Measurements from ENCODE around the gene ALG12.

ALG12 gene

DNA sequence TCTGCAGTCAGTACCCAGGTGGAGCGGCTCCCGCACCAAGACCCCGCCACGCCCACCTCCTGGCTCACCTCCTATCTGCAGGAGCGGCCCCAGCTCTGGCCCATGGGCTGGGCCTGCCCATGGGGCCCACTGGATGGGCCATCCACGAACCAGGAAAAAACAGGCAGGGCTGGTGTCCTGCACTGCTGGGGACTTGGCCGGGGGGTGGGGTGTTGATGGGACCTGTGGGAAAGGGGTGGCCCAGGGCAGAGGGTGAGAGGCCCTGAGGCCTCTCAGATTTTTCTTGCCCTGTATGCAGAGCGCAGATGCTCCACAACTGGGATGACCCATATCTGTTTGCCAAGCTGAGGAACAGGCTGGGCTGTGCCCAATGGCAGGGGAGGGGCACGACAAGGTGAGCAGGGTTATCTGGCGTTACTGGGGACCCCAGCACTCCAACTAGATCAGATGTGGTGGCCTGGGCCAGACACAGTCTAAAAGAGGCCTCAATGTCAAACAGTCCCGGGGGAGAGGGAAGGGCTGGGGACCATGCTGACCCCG, 39.7 kb upstream of the ALG12 start:
- DNase-seq = no peak

DNA sequence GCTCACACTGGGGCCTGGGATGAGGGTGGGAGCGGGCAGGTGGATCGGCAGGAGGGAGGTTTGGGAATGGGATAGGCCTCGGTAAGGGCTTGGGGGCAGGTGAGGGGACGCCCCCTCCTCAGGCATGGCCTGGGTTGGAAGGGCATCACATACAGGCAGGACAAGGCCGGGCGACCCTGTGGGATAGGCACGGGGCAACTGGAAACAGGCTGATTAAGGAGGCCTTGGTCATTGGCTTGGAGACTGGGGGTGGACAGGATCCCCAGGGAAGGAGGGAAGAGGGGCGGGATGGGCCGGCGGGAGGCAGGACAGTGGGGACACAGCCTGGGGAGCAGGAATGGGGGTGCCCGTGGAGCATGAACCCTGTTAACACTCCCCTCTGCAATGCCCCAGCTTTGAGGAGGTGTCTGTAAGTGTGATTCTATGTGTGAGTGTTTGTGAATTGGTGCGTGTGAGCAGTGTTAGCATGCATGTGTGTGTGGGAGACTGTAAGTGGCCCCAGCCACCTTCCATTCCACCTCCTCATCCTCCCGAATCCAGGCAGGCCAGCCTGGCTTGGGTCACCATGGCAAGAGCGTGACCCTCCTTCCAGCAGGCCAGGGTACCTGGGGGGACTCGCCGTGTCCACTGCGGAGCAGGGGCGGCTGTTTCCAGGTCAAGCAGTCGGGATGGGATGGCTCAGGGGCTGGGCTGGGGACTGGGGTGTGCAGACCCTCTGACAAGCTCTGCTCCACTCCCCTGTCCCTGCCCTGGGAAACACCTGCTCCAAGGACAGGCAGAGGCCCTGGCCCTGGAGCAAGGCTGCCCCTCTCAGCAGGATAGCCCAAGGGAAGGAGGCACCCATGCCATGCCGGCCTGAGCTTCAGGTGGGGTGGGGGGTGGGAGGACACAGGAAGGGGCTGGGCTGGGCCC, 38.9 kb upstream of the ALG12 start:
- DNase-seq = no peak

DNA sequence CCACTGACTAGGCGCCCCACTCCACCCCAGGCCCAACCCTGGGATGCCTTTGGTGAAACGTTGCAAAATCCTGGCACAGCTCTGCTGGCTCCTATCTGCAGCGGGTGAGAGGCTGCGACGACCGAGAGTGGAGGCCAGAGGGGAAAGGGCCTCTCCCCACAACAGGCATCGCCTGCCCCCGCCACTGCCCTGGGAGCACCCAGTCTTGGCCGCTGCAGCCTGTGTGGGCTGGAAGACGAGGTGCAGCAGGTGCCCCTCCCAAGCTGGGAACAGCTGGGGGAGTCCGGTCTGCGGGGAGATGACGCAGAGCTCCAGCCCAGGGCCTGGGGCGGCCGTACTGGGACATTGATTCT, 38.2 kb upstream of the ALG12 start:
- DNase-seq = no peak

DNA sequence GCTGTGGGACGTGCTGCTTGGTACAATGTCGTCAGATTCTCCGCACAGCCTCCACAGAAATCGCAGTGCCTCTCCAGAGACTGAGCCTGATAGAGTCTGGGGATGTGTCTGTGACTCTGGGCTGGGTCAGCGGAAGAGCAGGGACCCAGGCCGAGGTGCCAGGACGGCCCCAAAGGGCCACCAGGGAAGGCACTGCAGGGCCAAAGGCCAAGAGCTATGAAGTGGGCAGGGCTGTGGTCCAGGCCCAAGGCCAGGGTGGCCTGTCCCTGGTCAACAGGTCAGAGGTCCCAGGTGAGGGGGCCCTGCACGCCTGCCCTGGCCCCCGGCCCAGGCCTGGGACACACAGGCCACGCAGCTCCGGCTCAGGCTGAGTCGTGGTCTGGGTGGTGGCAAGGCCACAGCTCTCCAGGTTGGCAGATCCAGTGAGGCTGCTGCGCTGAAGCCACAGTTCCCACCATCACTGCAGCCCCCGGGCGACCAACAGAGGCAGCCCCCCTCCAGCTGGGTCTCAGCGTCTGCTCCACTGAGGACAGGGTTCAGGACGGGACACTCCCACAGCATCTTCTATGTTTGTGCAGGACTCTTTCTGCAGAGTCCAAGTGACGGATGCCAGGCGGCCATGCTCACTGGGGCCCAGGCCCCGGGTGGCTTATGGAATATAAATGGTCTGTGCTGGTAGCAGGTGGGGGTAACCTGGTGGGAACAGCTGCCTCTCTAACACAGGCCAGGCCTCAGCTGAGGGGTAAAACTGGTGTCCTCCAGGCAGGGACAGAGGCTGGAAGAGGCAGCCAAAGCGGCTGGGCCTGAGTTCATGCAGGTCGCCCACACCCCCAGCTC, 37.6 kb upstream of the ALG12 start:
- DNase-seq = no peak

DNA sequence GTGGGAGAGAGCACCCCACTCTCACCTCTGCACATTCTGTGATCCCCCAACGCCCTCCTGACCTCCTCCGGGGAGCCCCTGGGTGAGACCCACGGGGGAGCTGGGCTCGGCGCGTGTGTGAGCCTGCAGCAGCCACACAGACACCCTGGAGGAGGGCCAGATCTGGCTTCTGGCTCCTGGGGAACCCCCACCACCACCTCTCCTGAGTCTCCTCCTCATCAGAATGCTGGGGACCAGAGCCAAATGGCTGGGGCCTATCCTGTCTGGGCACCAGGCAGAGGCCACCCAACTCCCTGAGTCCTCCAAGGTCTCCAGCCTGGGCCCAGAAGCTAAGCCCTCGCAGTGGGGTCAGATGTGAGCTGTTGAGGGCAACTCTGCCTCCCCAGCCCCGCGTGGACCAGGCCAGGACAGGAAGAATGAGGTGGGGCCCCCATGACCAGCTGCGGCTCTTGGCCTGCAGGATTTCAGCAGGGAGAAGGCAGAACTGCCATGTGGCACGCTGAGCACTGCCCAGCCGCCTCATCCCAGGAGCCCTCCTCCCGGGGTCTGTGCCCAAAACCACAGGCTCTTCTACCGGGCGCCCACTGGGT, 36.8 kb upstream of the ALG12 start:
- DNase-seq = no peak

DNA sequence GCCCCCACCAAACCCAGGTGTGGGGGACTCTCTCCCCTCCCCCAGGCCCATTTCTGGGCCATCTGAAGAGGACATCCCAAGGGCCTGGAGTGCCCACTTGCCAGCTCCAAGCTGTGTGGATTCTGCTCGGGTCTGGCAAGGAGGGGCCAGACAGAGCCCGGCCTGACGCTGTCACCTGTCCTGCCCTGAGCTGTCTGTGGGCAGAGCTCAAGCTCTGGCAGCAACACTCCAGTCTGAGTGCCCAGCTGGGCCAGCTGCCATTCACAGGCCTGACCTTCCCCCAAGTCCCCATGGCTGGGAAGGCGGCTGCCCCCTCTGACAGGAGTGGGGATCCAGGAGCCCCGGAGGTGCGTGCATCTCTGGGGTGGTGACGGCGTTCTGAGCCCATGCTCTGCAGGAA, 36.1 kb upstream of the ALG12 start:
- DNase-seq = no peak

DNA sequence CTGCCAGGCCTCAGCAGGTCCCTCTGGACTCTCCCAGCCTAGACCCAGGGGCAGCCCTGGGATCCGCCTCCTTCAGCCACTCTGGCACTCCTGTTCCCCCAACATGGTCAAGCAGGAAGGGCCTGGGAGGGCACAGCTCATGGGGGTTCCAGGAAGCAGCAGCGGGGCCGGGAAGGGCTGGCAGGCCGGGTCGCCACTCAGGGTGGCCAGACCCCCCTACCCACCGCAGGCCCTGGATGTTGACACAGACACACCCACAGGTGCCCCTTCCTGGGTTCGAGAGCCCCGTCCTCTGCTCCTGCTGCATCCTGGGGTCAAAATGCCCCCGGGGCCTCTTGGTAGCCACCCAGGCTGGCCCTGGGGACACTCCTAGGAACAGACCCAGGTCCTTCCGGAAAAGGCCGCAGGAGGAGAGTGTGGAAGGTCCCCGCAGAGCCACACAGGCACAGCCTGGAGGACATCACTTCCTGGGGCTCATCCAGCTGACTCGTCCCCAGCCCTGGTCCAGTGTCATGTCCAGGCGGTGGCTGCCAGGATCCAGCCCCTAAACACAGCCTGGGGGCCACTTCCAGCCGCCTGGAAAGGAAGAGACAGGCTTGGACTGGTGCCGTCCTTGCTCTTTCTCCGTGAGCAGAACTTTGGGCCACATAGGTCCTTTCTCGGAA, 35.6 kb upstream of the ALG12 start:
- no peak for DNase-seq

DNA sequence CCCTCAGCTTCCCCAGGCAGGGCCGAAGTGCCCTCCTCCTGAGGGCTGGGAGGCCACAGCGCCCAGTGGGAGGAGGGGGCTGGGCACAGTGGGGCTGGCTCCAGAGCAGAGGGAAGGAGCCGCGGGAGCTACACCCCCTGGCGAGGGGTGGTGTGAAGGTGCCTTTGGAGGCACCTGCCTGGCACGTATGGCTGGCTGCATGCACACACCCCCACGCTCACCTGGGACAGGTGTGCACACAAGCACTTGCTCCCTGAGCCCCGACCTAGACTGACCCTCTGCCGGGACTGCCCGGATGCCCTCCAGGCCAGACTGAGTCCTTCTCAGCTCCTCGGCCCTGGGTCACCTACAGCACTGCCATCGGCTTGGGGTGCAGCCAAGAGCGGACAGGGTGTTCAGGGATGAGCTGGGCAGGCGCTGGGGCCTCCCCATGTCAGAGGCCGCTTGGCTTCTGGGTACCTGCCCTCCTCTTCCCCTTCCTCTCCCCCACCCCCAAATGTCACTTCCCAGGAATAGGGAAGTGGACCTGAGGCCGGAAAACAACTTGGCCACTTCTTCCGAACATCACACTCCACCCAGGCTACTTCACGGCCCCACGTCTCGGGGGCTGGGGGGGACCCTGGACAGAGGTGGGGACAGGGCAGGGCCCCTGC, 34.9 kb upstream of the ALG12 start:
- DNase-seq = no peak

DNA sequence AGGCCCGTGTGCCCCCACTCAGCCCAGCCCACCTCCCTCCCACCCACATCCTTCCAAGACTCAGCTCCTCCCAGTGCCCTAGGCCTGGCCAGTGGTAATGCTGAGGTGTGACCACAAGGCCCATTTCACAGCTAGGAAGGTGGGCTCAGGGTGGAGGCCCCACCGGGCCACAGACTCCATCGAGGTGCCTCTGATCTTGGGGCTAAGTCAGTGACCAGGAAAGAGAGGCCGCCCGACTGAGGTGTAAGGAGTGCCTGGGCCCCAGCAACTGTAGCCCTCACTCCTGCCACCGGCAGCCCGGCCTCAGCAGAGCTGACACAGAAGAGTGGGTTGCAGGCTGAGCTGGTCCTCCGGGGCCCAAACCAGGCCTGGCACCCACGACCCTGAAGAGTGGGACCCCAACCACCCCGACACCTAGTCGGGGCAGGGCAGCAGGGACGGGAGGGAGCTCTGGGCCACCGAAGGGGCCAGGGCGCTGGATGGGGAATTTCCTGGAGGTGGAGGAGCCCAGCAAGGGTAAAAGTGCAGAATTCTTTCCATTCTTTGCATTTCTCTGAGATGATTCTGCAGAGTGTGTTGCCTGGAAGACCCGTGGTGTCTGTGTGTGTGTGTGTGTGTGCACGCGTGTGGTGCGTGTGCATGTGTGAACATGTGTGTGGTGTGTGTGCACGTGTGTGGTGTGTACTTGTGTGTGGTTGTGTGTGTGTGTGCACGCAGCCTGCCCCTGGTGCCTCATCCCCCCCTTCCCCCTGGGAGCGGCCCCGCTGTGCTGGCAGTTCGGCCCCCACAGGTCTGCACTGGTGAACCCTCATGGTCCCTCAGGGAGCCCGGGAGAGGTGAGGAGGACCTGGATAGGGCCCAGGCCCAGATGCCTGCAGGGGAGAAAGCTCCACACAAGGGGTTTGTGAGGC, 34.0 kb upstream of the ALG12 start:
- no peak for DNase-seq

DNA sequence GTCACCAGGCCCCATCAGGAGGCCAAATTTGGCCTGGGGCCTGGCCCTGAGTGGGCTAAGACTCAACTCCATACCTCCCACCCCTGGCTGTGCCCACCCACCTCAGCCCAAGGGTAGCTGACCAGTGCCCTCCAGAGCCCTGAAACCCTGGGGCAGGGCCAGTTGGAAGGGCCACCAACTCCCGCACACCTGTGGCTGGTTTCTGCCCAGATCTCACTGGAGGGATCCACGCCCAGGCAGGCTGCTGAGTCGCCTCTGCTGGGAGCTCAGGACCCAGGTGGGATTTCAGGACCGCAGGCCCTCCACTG, 33.4 kb upstream of the ALG12 start:
- DNase-seq = no peak

DNA sequence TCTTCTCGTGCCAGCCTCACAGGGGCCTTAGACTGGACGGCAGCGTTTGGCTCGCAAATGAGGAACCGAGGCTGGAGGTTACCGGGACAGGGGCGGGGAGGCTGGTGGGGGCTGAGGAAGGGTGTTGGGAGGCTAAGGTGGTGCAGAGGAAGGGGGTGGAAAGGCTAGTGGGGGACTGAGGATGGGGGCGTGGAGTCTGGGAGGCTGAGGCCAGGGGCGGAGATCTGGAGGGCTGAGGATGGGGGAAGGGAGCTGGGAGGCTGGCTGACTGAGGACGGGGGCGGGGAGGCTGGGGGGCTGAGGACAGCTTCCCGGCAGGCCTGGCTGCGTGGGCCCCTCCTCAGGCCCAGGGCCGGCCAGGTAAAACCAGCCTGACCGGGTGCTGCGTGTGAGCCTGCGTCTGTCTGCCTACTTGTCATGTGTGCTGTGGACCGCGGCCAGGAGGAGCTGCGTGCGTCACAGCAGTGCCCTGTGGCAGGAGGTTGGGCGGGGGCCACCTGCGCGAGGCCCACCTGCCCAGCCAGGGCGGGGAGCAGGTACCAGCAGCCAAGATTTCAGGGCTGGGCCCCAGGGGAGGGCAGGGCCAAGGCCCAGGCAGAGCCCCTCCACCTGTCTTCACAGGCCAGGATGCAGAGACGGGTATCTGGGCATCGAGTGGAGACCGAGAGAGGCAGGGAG, 32.9 kb upstream of the ALG12 start:
- no peak for DNase-seq

DNA sequence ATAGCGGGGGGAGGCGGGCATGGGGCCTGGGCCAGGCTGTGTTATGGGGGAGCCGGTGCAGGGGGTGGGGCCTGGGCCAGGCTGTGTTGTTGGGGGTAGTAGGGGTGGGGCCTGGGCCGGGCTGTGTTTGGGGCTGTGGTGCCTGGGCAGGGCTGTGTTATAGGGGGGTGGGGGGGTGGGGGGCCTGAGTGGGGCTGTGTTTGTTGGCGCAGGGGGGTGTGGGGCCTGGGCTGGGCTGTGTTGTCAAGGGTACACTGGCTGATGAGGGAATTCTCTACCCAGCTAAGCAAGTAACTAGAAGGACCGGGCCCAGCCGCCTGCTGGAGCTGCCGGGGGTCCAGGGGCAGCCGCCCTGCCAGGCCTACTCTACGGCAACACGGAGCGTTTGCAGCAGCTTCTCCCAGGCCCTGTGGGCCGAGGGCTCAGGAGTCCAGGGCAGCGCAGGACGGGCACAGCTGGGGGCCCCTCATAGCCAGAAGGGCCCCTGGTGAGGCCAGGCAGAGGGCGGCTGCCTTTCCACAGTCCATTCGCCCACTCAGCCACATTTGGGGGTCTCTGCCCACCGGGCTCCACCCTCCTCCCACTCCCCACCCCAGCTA, 32.3 kb upstream of the ALG12 start:
- no peak for DNase-seq

DNA sequence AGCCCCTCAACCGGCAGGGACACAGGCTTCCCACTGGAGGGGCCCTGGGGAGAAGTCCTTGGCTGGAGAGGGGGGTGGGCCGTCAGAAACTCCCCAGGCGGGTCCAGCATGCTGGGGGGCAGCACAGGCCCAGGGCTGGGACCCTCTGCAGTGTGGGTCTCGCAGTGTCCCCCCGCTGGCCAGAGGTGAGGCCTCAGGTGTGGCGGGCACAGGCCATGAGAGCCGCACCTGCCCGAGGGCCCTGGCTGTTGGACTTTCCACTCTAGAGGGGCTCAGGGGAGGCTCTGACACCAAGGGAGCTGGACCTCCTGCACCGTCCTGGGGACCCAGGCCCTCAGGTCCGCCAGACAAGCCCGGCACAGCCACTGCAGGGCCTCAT, 31.7 kb upstream of the ALG12 start:
- no peak for DNase-seq

DNA sequence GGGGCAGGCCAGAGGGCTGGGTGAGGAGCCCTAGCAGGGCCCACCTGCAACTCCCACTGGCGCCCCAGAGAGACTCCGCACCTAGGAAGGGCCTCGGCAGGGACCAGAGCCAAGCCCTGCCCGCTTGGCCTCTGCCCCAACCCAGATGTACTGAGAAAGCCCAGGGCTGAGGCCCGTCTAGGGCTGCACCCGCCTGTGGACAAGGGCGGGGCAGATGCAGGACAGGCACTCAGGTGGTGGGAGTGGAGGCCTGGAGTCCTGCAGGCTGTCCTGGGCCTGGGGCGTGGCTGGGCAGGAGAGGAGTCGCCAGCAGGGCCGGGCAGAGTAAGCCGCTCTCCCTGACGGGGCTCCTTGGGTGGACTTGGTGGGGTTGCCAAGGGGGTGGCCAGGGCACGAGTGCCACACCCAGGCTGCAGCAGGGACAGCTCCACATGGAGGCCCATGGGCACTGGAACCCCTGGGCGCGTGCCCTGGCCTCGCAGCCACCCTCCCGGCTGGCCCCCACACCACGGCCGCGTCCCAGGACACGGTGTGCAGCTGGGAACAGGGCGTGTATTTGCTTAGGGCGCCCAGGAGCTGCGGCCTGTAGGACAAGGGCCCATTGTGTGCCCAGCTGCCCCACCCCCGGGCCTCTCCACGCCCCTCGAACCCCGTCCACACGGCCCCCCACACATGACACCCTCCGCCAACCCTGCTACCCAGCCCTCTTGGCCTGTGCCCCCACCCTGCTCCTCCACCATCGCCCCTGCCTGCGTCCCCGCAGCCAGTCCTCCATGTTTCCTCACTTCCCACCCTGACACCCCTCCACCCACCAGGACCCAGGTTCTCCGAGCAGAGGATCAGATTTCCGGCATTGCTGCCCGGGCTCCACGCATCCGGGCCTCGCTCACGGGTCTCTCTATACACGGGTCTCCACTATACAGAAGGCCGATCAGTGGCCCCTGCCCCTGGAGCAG, 31.0 kb upstream of the ALG12 start:
- no peak for DNase-seq

DNA sequence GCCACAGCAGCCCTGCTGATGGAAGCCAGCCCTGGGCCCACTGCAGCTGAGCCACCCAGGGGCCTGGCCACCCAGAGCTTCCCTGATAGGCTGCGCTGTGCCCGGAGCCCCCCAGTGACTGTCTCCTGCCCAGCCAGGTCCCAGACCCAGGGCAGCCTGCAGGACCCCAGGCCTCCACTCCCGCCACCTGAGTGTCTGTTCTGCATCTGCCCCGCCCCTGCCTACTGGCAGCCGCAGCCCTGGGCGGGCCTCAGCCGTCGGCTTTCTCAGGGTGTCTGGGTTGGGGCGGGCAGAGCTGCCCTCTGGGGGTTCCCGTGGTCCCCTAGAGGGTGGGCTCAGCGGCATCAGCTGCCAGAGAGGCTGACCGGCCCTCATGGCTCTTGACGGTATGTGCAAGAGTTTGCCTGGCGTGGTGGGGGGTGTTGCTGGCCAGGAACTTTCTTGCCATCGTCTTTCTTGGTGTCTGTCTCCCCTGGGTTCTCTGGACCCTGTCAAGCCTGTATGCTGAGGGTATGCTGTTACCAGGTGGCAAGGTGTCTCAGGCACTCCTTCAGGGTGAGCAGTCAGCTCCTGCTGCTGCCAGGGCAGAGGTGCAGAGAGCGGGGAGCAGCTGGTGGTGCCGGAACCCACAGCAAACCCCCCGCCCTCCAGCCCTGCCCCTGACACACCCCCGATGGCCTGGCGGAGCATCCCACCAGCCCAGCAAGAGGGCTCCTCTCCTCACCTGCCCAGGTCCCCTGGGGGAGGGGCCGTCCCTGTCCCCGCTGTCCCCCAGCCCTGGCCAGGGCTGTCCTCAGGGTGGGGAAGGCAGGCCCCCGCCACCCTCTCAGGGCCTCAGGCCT, 30.1 kb upstream of the ALG12 start:
- DNase-seq = no peak

DNA sequence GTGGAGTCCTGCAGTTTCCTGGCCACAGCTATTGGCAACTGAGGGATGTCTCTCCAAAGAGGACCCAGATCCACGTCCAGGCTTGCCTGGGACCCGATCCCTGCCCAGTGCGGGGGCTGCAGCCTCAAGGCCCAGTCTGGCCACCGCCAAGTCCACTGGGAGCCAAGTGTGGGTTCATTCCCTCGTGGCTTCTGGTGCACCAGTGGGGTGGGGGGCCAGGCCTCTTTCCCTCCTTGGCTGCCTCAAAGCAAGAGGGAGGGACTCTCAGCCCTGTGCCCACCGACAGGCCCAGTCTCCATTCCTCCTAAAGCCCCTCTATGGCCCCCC, 29.0 kb upstream of the ALG12 start:
- no peak for DNase-seq

DNA sequence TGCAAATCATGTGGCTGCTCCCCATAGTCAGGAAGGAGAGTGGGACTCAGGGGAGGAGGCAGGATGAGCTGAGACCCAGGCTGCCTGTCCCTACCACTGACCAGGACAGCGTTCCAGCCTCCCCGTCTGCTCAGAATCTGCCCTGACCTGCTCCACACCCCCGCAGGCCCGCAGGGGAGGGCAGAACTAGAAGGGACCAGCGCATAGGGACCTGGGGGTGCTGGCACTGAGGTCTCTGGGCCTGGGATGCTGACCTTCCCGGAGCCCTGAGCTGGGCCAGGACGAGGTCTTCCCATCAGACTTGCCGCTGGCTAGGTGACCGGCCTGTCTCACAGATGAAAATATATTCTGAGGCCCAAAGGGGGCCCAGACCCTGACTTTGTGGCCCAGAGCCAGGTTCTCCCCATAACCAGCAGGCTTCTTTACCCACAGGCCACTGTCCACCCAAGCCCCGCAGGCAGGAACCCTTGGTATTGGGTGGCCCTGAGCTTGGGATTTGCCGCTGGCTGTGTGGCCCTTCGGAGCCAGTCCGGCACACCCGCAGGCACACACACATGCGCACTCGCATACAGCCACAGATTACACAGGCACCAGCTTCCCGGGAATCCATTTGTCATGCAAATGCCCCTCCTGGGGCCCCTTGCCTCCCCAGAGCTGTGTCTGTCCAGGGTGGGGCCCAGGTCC, 28.5 kb upstream of the ALG12 start:
- DNase-seq = no peak

All from amniotic stem cell (primary cell).